Measurements from ENCODE around the gene PAK6.

PAK6 gene

GRCh38 chr15:40282869-40283614, 44.2 kb downstream of the PAK6 start, which contains the start of gene ANKRD63:
ANKRD63 (minus strand) TSS chr15:40283064; CDS start chr15:40282586, 478 bp downstream.
- peaks cover 4 to 10% of the 10 kb centered on the region in 2 donors for H3K4me1 ChIP-seq (ENCODE audit: control insufficient read depth in 1 of 2, insufficient read depth in 2 of 2, low read length in 2 of 2)
- H3K27me3 ChIP-seq (ENCODE audit: control insufficient read depth in 1 of 2, insufficient read depth in 2 of 2, low read length in 2 of 2): peaks cover 49 to 64% of the 10 kb centered on the region in 2 donors
- H3K27ac ChIP-seq (ENCODE audit: low read depth, low read length): no peak within 1 kb of the TSS
- no peaks in the 10 kb centered on the region for H3K9me3 ChIP-seq (ENCODE audit: control insufficient read depth in 1 of 2, low read length in 2 of 2)
- H3K4me3 ChIP-seq (ENCODE audit: low read depth in 1 of 2, low read length in 2 of 2): peak within 1 kb of the TSS; percentile 50 to 65
- no peaks in the 10 kb centered on the region for H3K36me3 ChIP-seq (ENCODE audit: control insufficient read depth in 1 of 2, insufficient read depth in 2 of 2, low read length in 2 of 2)
- H3K9ac ChIP-seq (ENCODE audit: low read depth in 1 of 2, low read length in 2 of 2): no peak within 1 kb of the TSS

GRCh38 chr15:40283615-40284300, 44.9 kb downstream of the PAK6 start:
- H3K36me3 ChIP-seq (ENCODE audit: control insufficient read depth in 1 of 2, insufficient read depth in 2 of 2, low read length in 2 of 2): no peaks in the 10 kb centered on the region
- H3K4me3 ChIP-seq (ENCODE audit: low read depth in 1 of 2, low read length in 2 of 2): no peak overlapping the region
- peaks cover 43 to 57% of the 10 kb centered on the region in 2 donors for H3K27me3 ChIP-seq (ENCODE audit: control insufficient read depth in 1 of 2, insufficient read depth in 2 of 2, low read length in 2 of 2)
- no peak overlapping the region for H3K27ac ChIP-seq (ENCODE audit: low read depth, low read length)
- peaks cover 4 to 7% of the 10 kb centered on the region in 2 donors for H3K4me1 ChIP-seq (ENCODE audit: control insufficient read depth in 1 of 2, insufficient read depth in 2 of 2, low read length in 2 of 2)
- no peak overlapping the region for H3K9ac ChIP-seq (ENCODE audit: low read depth in 1 of 2, low read length in 2 of 2)
- no peaks in the 10 kb centered on the region for H3K9me3 ChIP-seq (ENCODE audit: control insufficient read depth in 1 of 2, low read length in 2 of 2)

GRCh38 chr15:40285151-40285550, 46.3 kb downstream of the PAK6 start:
- H3K4me3 ChIP-seq (ENCODE audit: low read depth in 1 of 2, low read length in 2 of 2): no peak overlapping the region
- H3K27me3 ChIP-seq (ENCODE audit: control insufficient read depth in 1 of 2, insufficient read depth in 2 of 2, low read length in 2 of 2): peaks cover 35 to 43% of the 10 kb centered on the region in 2 donors
- peaks cover 0 to 9% of the 10 kb centered on the region in 2 donors for H3K4me1 ChIP-seq (ENCODE audit: control insufficient read depth in 1 of 2, insufficient read depth in 2 of 2, low read length in 2 of 2)
- H3K27ac ChIP-seq (ENCODE audit: low read depth, low read length): no peak overlapping the region
- peaks cover 0 to 2% of the 10 kb centered on the region in 2 donors for H3K36me3 ChIP-seq (ENCODE audit: control insufficient read depth in 1 of 2, insufficient read depth in 2 of 2, low read length in 2 of 2)
- no peak overlapping the region for H3K9ac ChIP-seq (ENCODE audit: low read depth in 1 of 2, low read length in 2 of 2)
- no peaks in the 10 kb centered on the region for H3K9me3 ChIP-seq (ENCODE audit: control insufficient read depth in 1 of 2, low read length in 2 of 2)

- Histone ChIP-seq H3K27me3 (ENCODE audit: control insufficient read depth in 1 of 2, insufficient read depth in 2 of 2, low read length in 2 of 2) (peaks cover 30 to 39% of the 10 kb centered on the region in 2 donors), H3K27ac (ENCODE audit: low read depth, low read length) (no peak overlapping the region), H3K9me3 (ENCODE audit: control insufficient read depth in 1 of 2, low read length in 2 of 2) (no peaks in the 10 kb centered on the region)
Measured at GRCh38 chr15:40285554-40286011, 46.7 kb downstream of the PAK6 start.

GRCh38 chr15:40286061-40286532, 47.2 kb downstream of the PAK6 start:
- no peaks in the 10 kb centered on the region for H3K9me3 ChIP-seq (ENCODE audit: control insufficient read depth in 1 of 2, low read length in 2 of 2)
- H3K9ac ChIP-seq (ENCODE audit: low read depth in 1 of 2, low read length in 2 of 2): no peak overlapping the region
- peaks cover 3 to 9% of the 10 kb centered on the region in 2 donors for H3K4me1 ChIP-seq (ENCODE audit: control insufficient read depth in 1 of 2, insufficient read depth in 2 of 2, low read length in 2 of 2)
- H3K27ac ChIP-seq (ENCODE audit: low read depth, low read length): no peak overlapping the region
- H3K36me3 ChIP-seq (ENCODE audit: control insufficient read depth in 1 of 2, insufficient read depth in 2 of 2, low read length in 2 of 2): peaks cover 0 to 2% of the 10 kb centered on the region in 2 donors
- no peak overlapping the region for H3K4me3 ChIP-seq (ENCODE audit: low read depth in 1 of 2, low read length in 2 of 2)
- peaks cover 25 to 34% of the 10 kb centered on the region in 2 donors for H3K27me3 ChIP-seq (ENCODE audit: control insufficient read depth in 1 of 2, insufficient read depth in 2 of 2, low read length in 2 of 2)

More at GRCh38 chr15:40285554-40286011, 46.7 kb downstream of the PAK6 start:
- Histone ChIP-seq H3K36me3 (ENCODE audit: control insufficient read depth in 1 of 2, insufficient read depth in 2 of 2, low read length in 2 of 2) (peaks cover 0 to 2% of the 10 kb centered on the region in 2 donors), H3K4me3 (ENCODE audit: low read depth in 1 of 2, low read length in 2 of 2) (no peak overlapping the region), H3K9ac (ENCODE audit: low read depth in 1 of 2, low read length in 2 of 2) (no peak overlapping the region), H3K4me1 (ENCODE audit: control insufficient read depth in 1 of 2, insufficient read depth in 2 of 2, low read length in 2 of 2) (peaks cover 0 to 9% of the 10 kb centered on the region in 2 donors)

GRCh38 chr15:40286794-40287193, 47.9 kb downstream of the PAK6 start:
- Histone ChIP-seq H3K27me3 (ENCODE audit: control insufficient read depth in 1 of 2, insufficient read depth in 2 of 2, low read length in 2 of 2) (peaks cover 19 to 28% of the 10 kb centered on the region in 2 donors), H3K4me3 (ENCODE audit: low read depth in 1 of 2, low read length in 2 of 2) (no peak overlapping the region), H3K9ac (ENCODE audit: low read depth in 1 of 2, low read length in 2 of 2) (no peak overlapping the region), H3K4me1 (ENCODE audit: control insufficient read depth in 1 of 2, insufficient read depth in 2 of 2, low read length in 2 of 2) (peaks cover 7 to 9% of the 10 kb centered on the region in 2 donors), H3K9me3 (ENCODE audit: control insufficient read depth in 1 of 2, low read length in 2 of 2) (no peaks in the 10 kb centered on the region), H3K27ac (ENCODE audit: low read depth, low read length) (no peak overlapping the region), H3K36me3 (ENCODE audit: control insufficient read depth in 1 of 2, insufficient read depth in 2 of 2, low read length in 2 of 2) (peaks cover 2% of the 10 kb centered on the region in 2 donors)

GRCh38 chr15:40287505-40287904, 48.6 kb downstream of the PAK6 start:
- H3K9ac ChIP-seq (ENCODE audit: low read depth in 1 of 2, low read length in 2 of 2): no peak overlapping the region

GRCh38 chr15:40287968-40288367, 49.1 kb downstream of the PAK6 start:
- Histone ChIP-seq H3K9me3 (ENCODE audit: control insufficient read depth in 1 of 2, low read length in 2 of 2) (no peaks in the 10 kb centered on the region), H3K27me3 (ENCODE audit: control insufficient read depth in 1 of 2, insufficient read depth in 2 of 2, low read length in 2 of 2) (peaks cover 13 to 32% of the 10 kb centered on the region in 2 donors), H3K36me3 (ENCODE audit: control insufficient read depth in 1 of 2, insufficient read depth in 2 of 2, low read length in 2 of 2) (peaks cover 2 to 4% of the 10 kb centered on the region in 2 donors), H3K9ac (ENCODE audit: low read depth in 1 of 2, low read length in 2 of 2) (no peak overlapping the region), H3K4me3 (ENCODE audit: low read depth in 1 of 2, low read length in 2 of 2) (no peak overlapping the region), H3K27ac (ENCODE audit: low read depth, low read length) (no peak overlapping the region), H3K4me1 (ENCODE audit: control insufficient read depth in 1 of 2, insufficient read depth in 2 of 2, low read length in 2 of 2) (peaks cover 7 to 9% of the 10 kb centered on the region in 2 donors)

More at GRCh38 chr15:40287505-40287904, 48.6 kb downstream of the PAK6 start:
- Histone ChIP-seq H3K9me3 (ENCODE audit: control insufficient read depth in 1 of 2, low read length in 2 of 2) (no peaks in the 10 kb centered on the region), H3K27ac (ENCODE audit: low read depth, low read length) (no peak overlapping the region), H3K27me3 (ENCODE audit: control insufficient read depth in 1 of 2, insufficient read depth in 2 of 2, low read length in 2 of 2) (peaks cover 13 to 33% of the 10 kb centered on the region in 2 donors), H3K4me1 (ENCODE audit: control insufficient read depth in 1 of 2, insufficient read depth in 2 of 2, low read length in 2 of 2) (peaks cover 7 to 9% of the 10 kb centered on the region in 2 donors), H3K36me3 (ENCODE audit: control insufficient read depth in 1 of 2, insufficient read depth in 2 of 2, low read length in 2 of 2) (peaks cover 2 to 4% of the 10 kb centered on the region in 2 donors), H3K4me3 (ENCODE audit: low read depth in 1 of 2, low read length in 2 of 2) (no peak overlapping the region)

- Histone ChIP-seq H3K4me3 (ENCODE audit: low read depth in 1 of 2, low read length in 2 of 2) (no peak overlapping the region), H3K9ac (ENCODE audit: low read depth in 1 of 2, low read length in 2 of 2) (no peak overlapping the region), H3K36me3 (ENCODE audit: control insufficient read depth in 1 of 2, insufficient read depth in 2 of 2, low read length in 2 of 2) (peaks cover 2 to 5% of the 10 kb centered on the region in 2 donors), H3K27me3 (ENCODE audit: control insufficient read depth in 1 of 2, insufficient read depth in 2 of 2, low read length in 2 of 2) (peaks cover 4 to 19% of the 10 kb centered on the region in 2 donors), H3K4me1 (ENCODE audit: control insufficient read depth in 1 of 2, insufficient read depth in 2 of 2, low read length in 2 of 2) (peaks cover 7 to 9% of the 10 kb centered on the region in 2 donors), H3K9me3 (ENCODE audit: control insufficient read depth in 1 of 2, low read length in 2 of 2) (no peaks in the 10 kb centered on the region), H3K27ac (ENCODE audit: low read depth, low read length) (no peak overlapping the region)
Measured at GRCh38 chr15:40289140-40289775, 50.4 kb downstream of the PAK6 start.

Measured in duodenal mucosa (tissue), 2 donors.